A549 treated with AZD9567 at 1 μM for 4 hours (cell line): Measurements from ENCODE around the gene CHPF2. TPM values are rescaled to one million over a fixed set of nuclear protein-coding genes. Genes with fewer than 3 reads are reported as not detected.

ENCODE experiments used
- total RNA-seq: library from RNA; stranded (reverse); fragments of 200-300 nt; extraction: Qiagen RNA extraction; gene quantifications from 5 replicates; pipeline ENCODE4 v1.2.3, GENCODE V29; 2022; ENCODE audit not compliant: insufficient read depth

The CHPF2 gene, protein sequence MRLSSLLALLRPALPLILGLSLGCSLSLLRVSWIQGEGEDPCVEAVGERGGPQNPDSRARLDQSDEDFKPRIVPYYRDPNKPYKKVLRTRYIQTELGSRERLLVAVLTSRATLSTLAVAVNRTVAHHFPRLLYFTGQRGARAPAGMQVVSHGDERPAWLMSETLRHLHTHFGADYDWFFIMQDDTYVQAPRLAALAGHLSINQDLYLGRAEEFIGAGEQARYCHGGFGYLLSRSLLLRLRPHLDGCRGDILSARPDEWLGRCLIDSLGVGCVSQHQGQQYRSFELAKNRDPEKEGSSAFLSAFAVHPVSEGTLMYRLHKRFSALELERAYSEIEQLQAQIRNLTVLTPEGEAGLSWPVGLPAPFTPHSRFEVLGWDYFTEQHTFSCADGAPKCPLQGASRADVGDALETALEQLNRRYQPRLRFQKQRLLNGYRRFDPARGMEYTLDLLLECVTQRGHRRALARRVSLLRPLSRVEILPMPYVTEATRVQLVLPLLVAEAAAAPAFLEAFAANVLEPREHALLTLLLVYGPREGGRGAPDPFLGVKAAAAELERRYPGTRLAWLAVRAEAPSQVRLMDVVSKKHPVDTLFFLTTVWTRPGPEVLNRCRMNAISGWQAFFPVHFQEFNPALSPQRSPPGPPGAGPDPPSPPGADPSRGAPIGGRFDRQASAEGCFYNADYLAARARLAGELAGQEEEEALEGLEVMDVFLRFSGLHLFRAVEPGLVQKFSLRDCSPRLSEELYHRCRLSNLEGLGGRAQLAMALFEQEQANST
- 35.0 to 48.9 TPM (median 44.8 TPM) in 5 replicates for total RNA-seq

DNA sequence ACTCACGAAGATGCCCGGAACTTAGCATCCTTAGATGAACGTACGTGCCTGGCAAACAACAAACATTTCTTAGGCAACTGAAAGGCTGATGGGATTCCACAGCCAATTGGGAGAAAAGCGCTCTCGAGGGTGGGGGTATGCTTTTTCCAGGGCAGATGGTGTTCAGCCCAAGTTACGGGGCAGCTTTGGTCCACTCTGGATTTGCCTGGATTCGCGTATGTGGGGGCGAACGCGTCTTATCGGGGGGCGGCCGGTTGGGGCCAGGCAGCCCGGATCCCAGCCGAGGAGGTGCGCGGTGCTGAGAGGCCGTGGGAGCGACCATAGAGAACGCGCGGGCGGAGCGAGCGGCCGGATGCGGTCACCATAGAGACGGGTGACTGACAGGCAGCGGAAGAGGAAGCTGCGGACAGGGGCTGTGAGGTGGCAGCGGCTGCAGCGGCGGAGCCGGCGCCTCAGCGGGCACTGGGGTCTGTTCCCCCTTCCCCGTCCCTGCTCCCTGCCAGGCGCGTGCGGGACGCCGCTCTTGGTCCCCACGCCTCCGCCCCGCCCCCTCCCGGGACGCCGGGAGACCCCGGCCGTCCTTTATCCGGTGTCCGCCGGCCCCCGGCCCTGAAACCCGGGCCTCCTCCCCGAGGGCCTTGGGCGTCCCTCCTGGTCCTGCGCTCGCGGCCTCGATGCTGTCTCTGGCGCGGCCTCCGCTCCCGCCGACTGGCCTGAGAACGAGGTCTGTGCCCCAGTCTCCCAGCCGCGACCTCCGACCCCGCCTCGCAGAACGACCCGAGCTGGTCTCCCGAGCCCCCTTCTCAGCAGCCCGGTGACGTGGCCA lies at the start of gene CHPF2:
TSS of gene CHPF2 (plus strand) at position 393 of the 826 bp plus-strand sequence. CDS start 1,529 bp downstream, outside the sequence.

DNA sequence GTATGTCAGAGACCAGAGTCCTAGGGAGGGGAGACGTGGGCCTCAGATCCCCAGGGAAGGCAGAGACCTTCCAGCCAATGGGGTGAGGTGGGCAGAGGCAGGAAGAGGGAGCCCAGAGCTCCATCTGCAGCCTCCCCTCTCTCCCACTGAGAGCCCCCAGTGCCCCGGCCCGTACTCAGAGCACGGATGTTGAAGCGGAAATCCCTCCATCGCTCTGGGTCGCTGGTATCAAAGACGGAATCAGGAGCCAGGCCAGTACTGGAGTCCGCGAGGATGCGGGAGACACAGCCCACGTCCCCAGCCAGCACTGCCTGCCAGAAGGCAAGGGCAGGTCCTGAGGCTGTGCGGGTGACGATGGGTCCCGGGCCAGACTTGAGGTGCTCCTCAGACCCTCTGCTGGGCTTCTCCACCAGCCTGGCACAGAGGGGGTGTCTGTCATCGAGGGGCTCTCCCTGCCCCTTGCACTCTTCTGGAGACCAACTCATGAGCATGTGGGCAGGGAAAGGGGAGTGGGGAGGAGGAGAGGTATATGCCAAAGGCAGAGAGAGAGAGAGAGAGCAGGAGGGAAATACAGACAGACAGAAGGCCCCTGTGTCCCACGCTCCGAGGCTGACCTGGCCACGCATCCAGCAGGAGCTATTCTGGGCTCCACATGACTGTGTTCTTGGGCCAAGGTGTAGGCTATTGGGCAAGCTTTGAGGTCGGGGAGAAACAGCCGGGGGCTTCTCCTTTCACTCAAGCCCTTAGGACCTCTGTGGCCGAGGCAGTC lies 45.5 kb upstream of the CHPF2 start, which contains the start of gene ASB10:
TSS of gene ASB10 (minus strand) at position 611 of the 769 bp plus-strand sequence. CDS start at position 491, 120 bp downstream.

DNA sequence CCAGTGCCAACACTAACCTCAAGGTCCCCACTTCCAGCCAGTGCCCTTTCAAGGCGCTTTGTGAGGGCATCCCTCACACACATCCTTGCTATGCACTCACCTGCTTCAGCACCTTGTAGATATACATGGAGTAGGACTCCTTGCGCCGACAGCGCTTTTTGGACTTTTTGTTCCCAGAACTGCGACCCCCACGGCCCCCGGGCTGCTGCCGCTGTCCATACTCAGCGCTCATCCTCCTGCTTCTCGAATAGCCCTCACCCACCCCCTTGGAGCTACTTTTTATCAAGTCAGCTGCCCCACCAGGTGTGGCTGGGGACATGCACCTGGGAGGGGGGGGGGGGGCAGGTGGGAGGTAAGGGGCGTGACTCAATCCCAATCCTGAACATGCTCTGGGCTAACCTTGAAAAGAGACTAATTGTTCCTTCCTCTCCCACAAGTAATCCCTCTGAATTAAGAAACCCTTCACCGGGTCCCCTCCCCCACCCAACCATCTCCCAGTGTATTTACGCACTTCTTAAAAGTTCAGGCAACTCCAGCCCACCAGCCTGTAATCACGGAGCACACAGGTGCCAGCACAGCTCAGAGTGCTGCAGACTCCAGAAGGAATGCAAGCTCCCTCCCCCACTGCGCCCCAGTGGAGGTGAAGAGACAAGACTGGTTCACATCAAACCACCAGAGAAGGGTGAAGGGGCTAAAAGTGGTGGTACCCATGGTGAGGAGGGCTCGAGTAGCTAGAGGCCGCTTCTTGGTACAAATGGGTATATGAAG lies 22.0 kb upstream of the CHPF2 start, which contains the start of gene H2BK1:
TSS of gene H2BK1 (minus strand) at position 402 of the 768 bp plus-strand sequence. CDS start at position 232, 170 bp downstream.

DNA sequence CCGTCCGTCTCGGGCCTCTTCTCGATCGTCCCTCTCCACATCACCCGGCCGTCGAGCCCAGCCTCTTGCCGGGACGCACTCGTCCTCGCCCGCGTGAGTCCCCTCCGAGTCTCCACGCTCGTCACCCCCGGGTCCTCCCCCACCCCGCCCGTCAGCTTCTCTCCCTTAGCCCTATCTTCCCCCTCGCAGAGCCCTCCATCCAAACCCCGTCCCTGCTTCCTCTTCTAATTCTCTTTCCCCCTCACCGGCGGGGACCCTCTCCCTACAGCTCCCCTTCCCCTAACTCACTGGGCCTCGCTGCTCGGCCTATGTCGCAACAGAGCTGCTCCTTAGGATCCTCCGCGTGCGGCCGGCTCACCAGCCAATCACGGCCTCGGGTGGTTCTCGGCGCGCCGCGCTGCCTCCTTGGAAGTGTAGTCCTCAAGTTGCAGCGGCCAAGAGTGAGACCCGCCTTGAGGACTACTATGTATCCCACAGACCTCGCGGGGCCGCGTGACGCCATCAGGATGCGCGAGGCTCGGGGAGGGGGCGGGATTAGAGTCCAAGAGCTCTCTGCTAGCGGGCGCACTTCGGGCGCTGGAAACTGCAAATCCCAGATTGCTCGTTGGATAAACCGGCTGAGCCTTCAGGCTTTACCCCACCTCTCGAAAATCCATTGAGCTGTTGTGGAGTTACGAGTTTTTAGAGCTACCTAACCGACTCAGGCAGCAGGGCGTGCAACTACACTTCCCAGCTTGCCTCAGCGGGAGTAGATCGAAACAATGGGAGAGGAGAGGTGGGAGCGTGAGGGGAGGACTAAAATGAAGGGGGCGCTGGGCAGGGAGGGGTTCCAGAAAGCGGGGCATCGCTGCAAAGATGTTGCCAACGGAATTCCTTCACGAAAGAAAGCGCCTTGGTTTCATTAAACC lies 5.2 kb upstream of the CHPF2 start, which contains the start of gene ABCF2:
TSS of gene ABCF2 (minus strand) at position 331 of the 908 bp plus-strand sequence. CDS start 747 bp downstream, outside the sequence.

DNA sequence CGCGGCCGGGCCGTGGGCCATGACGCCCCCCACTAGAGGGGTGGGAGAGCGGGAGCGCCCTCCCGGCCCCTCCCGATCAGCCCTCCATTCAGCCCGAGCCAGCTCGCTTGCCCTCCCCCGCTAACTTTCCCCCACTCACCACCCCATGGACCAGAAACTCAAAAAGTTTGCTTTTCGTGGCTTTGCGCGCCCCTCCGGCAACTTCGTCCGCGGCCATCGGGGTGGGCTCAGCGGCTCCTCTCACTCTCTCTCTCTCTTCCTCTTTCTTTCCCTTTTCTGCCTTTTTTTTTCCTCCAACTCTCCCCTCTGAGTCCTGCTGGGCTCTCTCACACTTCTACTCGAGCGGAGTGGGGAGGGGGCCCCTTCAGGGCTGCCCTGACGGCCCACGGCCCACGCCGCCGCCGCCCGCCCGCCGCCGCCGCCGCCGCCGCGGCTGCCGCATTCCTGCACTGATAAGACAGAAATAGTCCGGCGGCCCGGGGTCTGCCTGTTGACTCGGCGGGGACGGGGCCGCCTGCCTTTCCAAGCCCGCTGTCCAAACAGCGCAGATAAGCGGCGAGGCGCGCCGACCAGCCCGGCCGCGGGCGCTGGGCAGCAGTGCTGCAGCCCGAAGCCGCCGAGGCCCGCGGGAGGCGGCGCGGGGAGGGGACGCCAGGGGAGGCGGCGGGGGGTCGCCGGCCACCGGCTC lies 16.2 kb downstream of the CHPF2 start, which contains the start of gene SMARCD3:
TSS of gene SMARCD3 (minus strand) at position 349 of the 688 bp plus-strand sequence. CDS start at position 217, 132 bp downstream.

Other genes with a start within 250 kb of the CHPF2 start
- gene NOS3, start 241.5 kb upstream of the CHPF2 start, total RNA-seq = 0.15 to 0.42 TPM (median 0.24 TPM) in 4 of 5 replicates, not detected in the other
- gene ATG9B, start 208.0 kb upstream of the CHPF2 start, total RNA-seq = 0.54 to 0.91 TPM (median 0.71 TPM) in 4 of 5 replicates, not detected in the other
- gene ABCB8, start 204.0 kb upstream of the CHPF2 start, total RNA-seq = 40.4 to 52.5 TPM (median 50.5 TPM) in 5 replicates
- 7.7 to 12.8 TPM (median 10.8 TPM) in 5 replicates for gene ASIC3, start 184.0 kb upstream of the CHPF2 start, total RNA-seq
- gene CDK5, start 174.6 kb upstream of the CHPF2 start, total RNA-seq = 29.7 to 38.6 TPM (median 30.6 TPM) in 5 replicates
- 149 to 274 TPM (median 247 TPM) in 5 replicates for gene SLC4A2, start 172.9 kb upstream of the CHPF2 start, total RNA-seq
- 50.3 to 91.6 TPM (median 84.4 TPM) in 5 replicates for gene FASTK, start 151.7 kb upstream of the CHPF2 start, total RNA-seq
- gene TMUB1, start 149.0 kb upstream of the CHPF2 start, total RNA-seq = 29.4 to 54.1 TPM (median 48.7 TPM) in 5 replicates
- gene AGAP3, start 146.0 kb upstream of the CHPF2 start, total RNA-seq = 41.3 to 67.4 TPM (median 64.9 TPM) in 5 replicates
- 0.07 to 0.13 TPM (median 0.09 TPM) in 3 of 5 replicates, not detected in the others for gene GBX1, start 64.8 kb upstream of the CHPF2 start, total RNA-seq
- gene ASB10, start 45.2 kb upstream of the CHPF2 start, total RNA-seq = not detected in 5 replicates
- not detected in 5 replicates for gene H2BK1, start 22.0 kb upstream of the CHPF2 start, total RNA-seq
- 53.3 to 66.9 TPM (median 60.8 TPM) in 5 replicates for gene ABCF2, start 5.3 kb upstream of the CHPF2 start, total RNA-seq
- 4.3 to 8.8 TPM (median 8.1 TPM) in 5 replicates for gene SMARCD3, start 16.2 kb downstream of the CHPF2 start, total RNA-seq
- 34.3 to 39.1 TPM (median 37.3 TPM) in 5 replicates for gene NUB1, start 109.3 kb downstream of the CHPF2 start, total RNA-seq
- 0.21 to 0.34 TPM (median 0.28 TPM) in 4 of 5 replicates, not detected in the other for gene WDR86, start 177.6 kb downstream of the CHPF2 start, total RNA-seq
- not detected in 5 replicates for gene CRYGN, start 207.7 kb downstream of the CHPF2 start, total RNA-seq